PC-3 (cell line): Measurements from ENCODE around the gene ADAD2.

Source experiments
- EZH2 ChIP-seq: fragments of 300-600 bp; sonication (generic); IDR thresholded peaks from one replicate; pipeline ENCODE4 v1.6.1; 2017; ENCODE audit warnings: antibody characterized with exemption, mild to moderate bottlenecking, low read length; ENCODE audit not compliant: unreplicated experiment
- TF ChIP-seq, protein P1 (sequence below): fragments of 300-600 bp; sonication (generic); conservative IDR thresholded peaks from 2 replicates; pipeline ENCODE4 v1.5.1; 2017; ENCODE audit warnings: antibody characterized with exemption, low read depth, mild to moderate bottlenecking, low read length

DNA sequence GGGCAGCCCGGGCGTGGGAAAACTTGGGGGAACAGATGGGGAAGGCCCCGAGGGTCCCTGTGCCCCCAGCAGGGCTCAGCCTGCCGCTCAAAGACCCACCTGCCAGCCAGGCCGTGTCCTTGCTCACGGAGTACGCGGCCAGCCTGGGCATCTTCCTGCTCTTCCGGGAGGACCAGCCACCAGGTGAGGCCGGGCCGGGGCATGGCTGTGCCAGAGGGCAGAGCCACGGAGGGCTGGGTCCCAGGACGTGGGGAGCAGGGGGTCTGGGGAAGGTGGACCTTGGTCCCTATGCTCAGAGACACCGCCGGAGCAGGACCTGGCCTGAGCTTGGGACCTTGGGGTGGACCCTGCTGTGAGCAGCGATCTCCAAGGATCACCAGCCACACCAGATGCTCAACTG lies 509 bp downstream of the ADAD2 start:
- TF ChIP-seq EZH2 = no peak
- TF ChIP-seq, protein P1, sequence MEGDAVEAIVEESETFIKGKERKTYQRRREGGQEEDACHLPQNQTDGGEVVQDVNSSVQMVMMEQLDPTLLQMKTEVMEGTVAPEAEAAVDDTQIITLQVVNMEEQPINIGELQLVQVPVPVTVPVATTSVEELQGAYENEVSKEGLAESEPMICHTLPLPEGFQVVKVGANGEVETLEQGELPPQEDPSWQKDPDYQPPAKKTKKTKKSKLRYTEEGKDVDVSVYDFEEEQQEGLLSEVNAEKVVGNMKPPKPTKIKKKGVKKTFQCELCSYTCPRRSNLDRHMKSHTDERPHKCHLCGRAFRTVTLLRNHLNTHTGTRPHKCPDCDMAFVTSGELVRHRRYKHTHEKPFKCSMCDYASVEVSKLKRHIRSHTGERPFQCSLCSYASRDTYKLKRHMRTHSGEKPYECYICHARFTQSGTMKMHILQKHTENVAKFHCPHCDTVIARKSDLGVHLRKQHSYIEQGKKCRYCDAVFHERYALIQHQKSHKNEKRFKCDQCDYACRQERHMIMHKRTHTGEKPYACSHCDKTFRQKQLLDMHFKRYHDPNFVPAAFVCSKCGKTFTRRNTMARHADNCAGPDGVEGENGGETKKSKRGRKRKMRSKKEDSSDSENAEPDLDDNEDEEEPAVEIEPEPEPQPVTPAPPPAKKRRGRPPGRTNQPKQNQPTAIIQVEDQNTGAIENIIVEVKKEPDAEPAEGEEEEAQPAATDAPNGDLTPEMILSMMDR = no peak
